ENCODE data around the gene LCNL1.
A peak's percentile ranks its signal among the peaks of the same experiment; 100 is the strongest.

The LCNL1 gene

GRCh38 chr9:137034709-137035506 is 52.1 kb downstream of the LCNL1 start:
- TF ChIP-seq, protein P1, sequence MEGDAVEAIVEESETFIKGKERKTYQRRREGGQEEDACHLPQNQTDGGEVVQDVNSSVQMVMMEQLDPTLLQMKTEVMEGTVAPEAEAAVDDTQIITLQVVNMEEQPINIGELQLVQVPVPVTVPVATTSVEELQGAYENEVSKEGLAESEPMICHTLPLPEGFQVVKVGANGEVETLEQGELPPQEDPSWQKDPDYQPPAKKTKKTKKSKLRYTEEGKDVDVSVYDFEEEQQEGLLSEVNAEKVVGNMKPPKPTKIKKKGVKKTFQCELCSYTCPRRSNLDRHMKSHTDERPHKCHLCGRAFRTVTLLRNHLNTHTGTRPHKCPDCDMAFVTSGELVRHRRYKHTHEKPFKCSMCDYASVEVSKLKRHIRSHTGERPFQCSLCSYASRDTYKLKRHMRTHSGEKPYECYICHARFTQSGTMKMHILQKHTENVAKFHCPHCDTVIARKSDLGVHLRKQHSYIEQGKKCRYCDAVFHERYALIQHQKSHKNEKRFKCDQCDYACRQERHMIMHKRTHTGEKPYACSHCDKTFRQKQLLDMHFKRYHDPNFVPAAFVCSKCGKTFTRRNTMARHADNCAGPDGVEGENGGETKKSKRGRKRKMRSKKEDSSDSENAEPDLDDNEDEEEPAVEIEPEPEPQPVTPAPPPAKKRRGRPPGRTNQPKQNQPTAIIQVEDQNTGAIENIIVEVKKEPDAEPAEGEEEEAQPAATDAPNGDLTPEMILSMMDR (IDR thresholded peaks at IDR 0.05; ENCODE audit: insufficient read depth, low read length, missing control alignments): peak; percentile 96
- DNase-seq (ENCODE audit: low read depth, low spot score): peak; percentile 31
- ChIA-PET CTCF (interaction anchor here (0.6 to 14.2 kb wide), 48 partner anchors 9 to 262 kb away, joined by 3 to 310 read pairs (median 4); partner anchors contain the start of genes AJM1, C8G, CCDC183 and ENTPD2), POLR2A (interaction anchor here (0.6 to 2.2 kb wide), 7 partner anchors 12 to 188 kb away, joined by 3 to 13 read pairs (median 3); partner anchors contain the start of gene MAN1B1)
- H3K4me3 ChIP-seq (ENCODE audit: low read depth, low read length): no peak overlapping the region
